Measurements from ENCODE around the gene PDE1C.

Gene PDE1C

DNA sequence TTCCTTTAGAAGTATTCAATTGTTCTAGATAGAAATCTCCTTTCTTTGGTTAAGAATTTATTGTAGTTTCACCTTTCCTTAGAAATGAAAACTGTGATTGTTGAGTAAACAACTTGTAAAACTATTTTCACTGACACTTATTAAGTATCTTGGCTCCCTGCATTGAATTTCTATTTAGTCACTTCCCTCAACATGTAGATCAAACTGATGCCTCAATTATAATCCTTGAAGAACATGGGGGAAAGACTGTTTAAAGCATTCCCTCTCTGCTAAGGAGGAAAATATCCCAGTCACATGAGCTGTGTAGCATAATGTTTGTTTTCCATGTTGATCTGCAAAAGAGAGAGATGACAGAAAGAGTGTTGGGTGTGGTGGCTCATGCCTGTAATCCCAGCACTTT, 99.7 kb downstream of the PDE1C start:
- Histone ChIP-seq H3K27me3 (ENCODE audit: low read depth, low read length) (no peaks in the 10 kb centered on the region), H2AFZ (ENCODE audit: low read depth, low read length) (no peak overlapping the region)

GRCh38 chr7:31963569-31964175, 106.5 kb downstream of the PDE1C start:
- Histone ChIP-seq H3K4me2 (ENCODE audit: low read length) (no peak overlapping the region), H3K9ac (ENCODE audit: low read length) (no peak overlapping the region), H3K9me3 (ENCODE audit: insufficient read depth, low read length) (no peaks in the 10 kb centered on the region), H3K36me3 (replicated peaks; ENCODE audit: low read depth, low read length) (no peaks in the 10 kb centered on the region), H3K79me2 (ENCODE audit: low read length) (no peaks in the 10 kb centered on the region), H3K4me1 (ENCODE audit: low read length) (no peaks in the 10 kb centered on the region), H3K27ac (ENCODE audit: low read length) (no peak overlapping the region), H3K4me3 (ENCODE audit: low read length) (no peak overlapping the region), H4K20me1 (ENCODE audit: insufficient read depth, low read length) (no peaks in the 10 kb centered on the region), H2AFZ (ENCODE audit: low read depth, low read length) (no peak overlapping the region), H3K27me3 (ENCODE audit: low read depth, low read length) (no peaks in the 10 kb centered on the region)
- TF ChIP-seq, protein P1, sequence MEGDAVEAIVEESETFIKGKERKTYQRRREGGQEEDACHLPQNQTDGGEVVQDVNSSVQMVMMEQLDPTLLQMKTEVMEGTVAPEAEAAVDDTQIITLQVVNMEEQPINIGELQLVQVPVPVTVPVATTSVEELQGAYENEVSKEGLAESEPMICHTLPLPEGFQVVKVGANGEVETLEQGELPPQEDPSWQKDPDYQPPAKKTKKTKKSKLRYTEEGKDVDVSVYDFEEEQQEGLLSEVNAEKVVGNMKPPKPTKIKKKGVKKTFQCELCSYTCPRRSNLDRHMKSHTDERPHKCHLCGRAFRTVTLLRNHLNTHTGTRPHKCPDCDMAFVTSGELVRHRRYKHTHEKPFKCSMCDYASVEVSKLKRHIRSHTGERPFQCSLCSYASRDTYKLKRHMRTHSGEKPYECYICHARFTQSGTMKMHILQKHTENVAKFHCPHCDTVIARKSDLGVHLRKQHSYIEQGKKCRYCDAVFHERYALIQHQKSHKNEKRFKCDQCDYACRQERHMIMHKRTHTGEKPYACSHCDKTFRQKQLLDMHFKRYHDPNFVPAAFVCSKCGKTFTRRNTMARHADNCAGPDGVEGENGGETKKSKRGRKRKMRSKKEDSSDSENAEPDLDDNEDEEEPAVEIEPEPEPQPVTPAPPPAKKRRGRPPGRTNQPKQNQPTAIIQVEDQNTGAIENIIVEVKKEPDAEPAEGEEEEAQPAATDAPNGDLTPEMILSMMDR (IDR thresholded peaks at IDR 0.05; ENCODE audit: low read depth, low read length), result no peak
- TF ChIP-seq EZH2phosphoT487 (IDR thresholded peaks at IDR 0.05; ENCODE audit: low read depth), result no peak

More for the DNA sequence above, 99.7 kb downstream of the PDE1C start:
- Histone ChIP-seq H3K9ac (ENCODE audit: low read length) (no peak overlapping the region), H3K4me1 (ENCODE audit: low read length) (no peaks in the 10 kb centered on the region), H3K4me3 (ENCODE audit: low read length) (no peak overlapping the region), H3K4me2 (ENCODE audit: low read length) (no peak overlapping the region), H3K36me3 (replicated peaks; ENCODE audit: low read depth, low read length) (no peaks in the 10 kb centered on the region), H3K79me2 (ENCODE audit: low read length) (no peaks in the 10 kb centered on the region), H3K9me3 (ENCODE audit: insufficient read depth, low read length) (no peaks in the 10 kb centered on the region), H4K20me1 (ENCODE audit: insufficient read depth, low read length) (no peaks in the 10 kb centered on the region), H3K27ac (ENCODE audit: low read length) (no peak overlapping the region)
- TF ChIP-seq EZH2phosphoT487 (IDR thresholded peaks at IDR 0.05; ENCODE audit: low read depth), result no peak
- TF ChIP-seq, protein P1 (IDR thresholded peaks at IDR 0.05; ENCODE audit: low read depth, low read length), result no peak

- no peak overlapping the region for H3K9ac ChIP-seq (ENCODE audit: low read length)
- no peak overlapping the region for H3K4me3 ChIP-seq (ENCODE audit: low read length)
- H3K4me2 ChIP-seq (ENCODE audit: low read length), result no peak overlapping the region
- no peaks in the 10 kb centered on the region for H3K4me1 ChIP-seq (ENCODE audit: low read length)
- no peaks in the 10 kb centered on the region for H3K36me3 ChIP-seq (replicated peaks; ENCODE audit: low read depth, low read length)
- no peak overlapping the region for H2AFZ ChIP-seq (ENCODE audit: low read depth, low read length)
- H3K79me2 ChIP-seq (ENCODE audit: low read length), result no peaks in the 10 kb centered on the region
- TF ChIP-seq EZH2phosphoT487 (IDR thresholded peaks at IDR 0.05; ENCODE audit: low read depth), result no peak
- TF ChIP-seq, protein P1 (IDR thresholded peaks at IDR 0.05; ENCODE audit: low read depth, low read length), result no peak
- no peaks in the 10 kb centered on the region for H3K27me3 ChIP-seq (ENCODE audit: low read depth, low read length)
- no peaks in the 10 kb centered on the region for H3K9me3 ChIP-seq (ENCODE audit: insufficient read depth, low read length)
- no peak overlapping the region for H3K27ac ChIP-seq (ENCODE audit: low read length)
- H4K20me1 ChIP-seq (ENCODE audit: insufficient read depth, low read length), result no peaks in the 10 kb centered on the region
Observed at GRCh38 chr7:31962246-31962645, 108.0 kb downstream of the PDE1C start.

GRCh38 chr7:31958226-31958625, 112.0 kb downstream of the PDE1C start:
- no peaks in the 10 kb centered on the region for H3K4me1 ChIP-seq (ENCODE audit: low read length)

More at GRCh38 chr7:31958226-31958625, 112.0 kb downstream of the PDE1C start:
- Histone ChIP-seq H3K9ac (ENCODE audit: low read length) (no peak overlapping the region), H3K27me3 (ENCODE audit: low read depth, low read length) (no peaks in the 10 kb centered on the region), H3K4me2 (ENCODE audit: low read length) (no peak overlapping the region), H3K4me3 (ENCODE audit: low read length) (no peak overlapping the region), H2AFZ (ENCODE audit: low read depth, low read length) (no peak overlapping the region), H4K20me1 (ENCODE audit: insufficient read depth, low read length) (no peaks in the 10 kb centered on the region), H3K9me3 (ENCODE audit: insufficient read depth, low read length) (no peaks in the 10 kb centered on the region), H3K27ac (ENCODE audit: low read length) (no peak overlapping the region), H3K79me2 (ENCODE audit: low read length) (no peaks in the 10 kb centered on the region), H3K36me3 (replicated peaks; ENCODE audit: low read depth, low read length) (no peaks in the 10 kb centered on the region)
- no peak for TF ChIP-seq EZH2phosphoT487 (IDR thresholded peaks at IDR 0.05; ENCODE audit: low read depth)
- TF ChIP-seq, protein P1 (IDR thresholded peaks at IDR 0.05; ENCODE audit: low read depth, low read length), result no peak

Measured in OCI-LY3 (cell line).